ENCODE measurements around the gene TLE1.
"Not testable (repeated sequence)": the region's sequence is repeated elsewhere in the genome, so short reads cannot be mapped to it uniquely, and the experiment has no call there.

Gene TLE1

DNA sequence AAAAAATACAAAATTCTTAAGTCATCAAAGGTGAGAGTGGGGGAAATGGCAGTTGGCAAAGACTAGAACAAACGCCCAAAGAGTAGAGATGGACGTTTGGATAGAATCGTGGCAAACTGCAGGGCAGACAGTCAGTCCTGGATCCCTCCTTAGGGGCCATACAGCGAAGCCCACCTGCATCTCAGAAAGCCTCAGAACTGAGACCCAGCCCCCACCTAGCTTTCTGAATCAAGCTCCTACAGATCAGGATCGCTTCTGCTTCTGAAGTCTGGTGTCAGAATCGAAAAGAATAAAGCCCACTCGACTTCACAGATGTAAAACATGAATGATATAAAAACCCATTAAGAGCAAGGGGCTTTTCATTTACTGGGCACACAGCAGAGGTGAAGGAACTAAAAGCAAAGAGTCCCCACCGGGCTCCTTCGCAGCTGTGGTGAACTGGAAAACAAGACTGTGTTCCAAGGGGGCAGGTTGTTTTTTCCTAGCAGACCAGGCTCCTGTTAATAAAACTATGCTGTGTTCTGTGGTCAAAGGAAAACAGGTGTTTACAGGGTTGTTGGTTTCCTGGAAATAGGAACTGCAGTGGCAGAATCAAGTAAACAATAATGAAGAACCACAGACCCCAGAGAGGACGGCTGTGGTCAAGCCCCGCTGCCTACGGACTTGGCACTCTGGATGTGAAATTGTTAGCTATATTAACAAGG, 91.8 kb downstream of the TLE1 start:
- no peak for DNase-seq

- no peak for DNase-seq
Observed at GRCh38 chr9:81596679-81597418, 92.5 kb downstream of the TLE1 start.

- DNase-seq = no peak
Observed at GRCh38 chr9:81595887-81596543, 93.3 kb downstream of the TLE1 start.

GRCh38 chr9:81595293-81595692, 94.1 kb downstream of the TLE1 start:
- not testable (repeated sequence) for DNase-seq

DNA sequence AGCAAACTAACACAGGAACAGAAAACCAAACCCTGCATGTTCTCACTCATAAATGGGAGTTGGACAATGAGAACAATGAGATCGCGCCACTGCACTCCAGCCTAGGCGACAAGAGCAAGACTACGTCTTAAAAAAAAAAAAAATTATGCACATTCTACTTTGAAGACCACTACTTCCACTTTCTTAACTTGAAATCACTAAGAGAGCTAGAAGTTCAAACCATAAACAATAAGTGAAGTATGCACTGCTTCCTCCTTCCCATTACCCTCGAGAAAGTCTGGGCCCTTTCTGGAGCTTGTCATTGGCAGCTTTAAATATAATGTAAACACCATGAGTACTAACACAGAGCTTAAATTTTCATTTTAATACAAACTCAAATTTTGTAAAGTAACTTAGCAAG, 94.9 kb downstream of the TLE1 start:
- DNase-seq = no peak

DNA sequence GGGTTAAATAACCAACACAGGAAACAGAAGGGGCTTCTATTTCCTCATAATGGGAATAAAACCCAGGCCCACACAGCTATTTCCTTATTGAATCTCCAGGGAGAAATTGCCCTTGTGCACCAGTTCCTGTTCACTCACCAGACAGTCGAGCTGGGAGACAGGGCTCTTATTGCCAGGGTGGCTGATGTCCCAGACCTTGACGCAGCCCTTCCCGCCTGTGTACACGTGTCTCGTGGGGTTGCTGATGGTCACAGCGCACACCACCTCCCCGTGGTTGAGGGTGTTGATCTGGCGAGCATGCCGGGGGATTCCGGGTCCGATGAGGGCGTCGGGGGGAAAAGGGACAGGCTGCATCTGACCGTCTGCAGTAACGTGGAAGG, 96.5 kb downstream of the TLE1 start:
- DNase-seq = no peak

DNA sequence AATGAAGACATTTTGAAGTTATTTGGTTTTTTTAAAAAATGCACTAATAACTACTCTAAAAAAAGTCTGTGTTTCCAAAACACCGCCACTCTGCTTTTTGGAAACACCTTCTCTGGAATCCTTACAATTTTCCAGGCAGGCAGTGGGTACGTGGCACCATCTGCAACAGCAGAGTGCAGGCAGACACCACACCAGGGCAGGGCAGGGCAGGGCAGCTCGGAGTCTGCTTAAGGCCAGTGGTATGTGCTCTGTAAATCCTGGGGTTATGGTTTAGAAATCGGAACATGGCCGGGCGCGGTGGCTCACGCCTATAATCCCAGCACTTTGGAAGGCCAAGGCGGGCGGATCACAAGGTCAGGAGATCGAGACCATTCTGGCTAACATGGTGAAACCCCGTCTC, 97.6 kb downstream of the TLE1 start:
- DNase-seq = no peak

GRCh38 chr9:81590688-81591087, 98.7 kb downstream of the TLE1 start:
- no peak for DNase-seq

DNA sequence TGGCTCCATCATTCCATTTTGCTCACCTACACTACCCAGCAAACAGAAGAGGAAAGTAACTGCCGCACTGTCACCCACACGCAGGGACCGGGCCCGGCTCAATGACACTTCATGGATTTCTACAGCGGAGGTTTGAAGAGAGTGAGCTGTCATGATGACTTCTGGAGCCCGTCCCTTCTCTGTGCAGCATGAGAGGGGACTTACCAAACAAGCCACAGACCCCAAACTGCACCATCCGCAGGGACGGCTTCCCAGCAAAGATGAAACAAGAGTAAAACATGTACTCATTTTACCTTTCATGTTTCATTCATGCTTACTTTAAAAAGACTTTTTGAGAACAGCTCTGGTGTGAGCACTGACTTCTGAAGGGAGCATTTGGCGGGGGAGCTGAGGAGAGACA, 99.5 kb downstream of the TLE1 start:
- DNase-seq = no peak

- DNase-seq = no peak
Observed at GRCh38 chr9:81589392-81589791, 100.0 kb downstream of the TLE1 start.

GRCh38 chr9:81588148-81588871, 101.0 kb downstream of the TLE1 start:
- DNase-seq = no peak

DNA sequence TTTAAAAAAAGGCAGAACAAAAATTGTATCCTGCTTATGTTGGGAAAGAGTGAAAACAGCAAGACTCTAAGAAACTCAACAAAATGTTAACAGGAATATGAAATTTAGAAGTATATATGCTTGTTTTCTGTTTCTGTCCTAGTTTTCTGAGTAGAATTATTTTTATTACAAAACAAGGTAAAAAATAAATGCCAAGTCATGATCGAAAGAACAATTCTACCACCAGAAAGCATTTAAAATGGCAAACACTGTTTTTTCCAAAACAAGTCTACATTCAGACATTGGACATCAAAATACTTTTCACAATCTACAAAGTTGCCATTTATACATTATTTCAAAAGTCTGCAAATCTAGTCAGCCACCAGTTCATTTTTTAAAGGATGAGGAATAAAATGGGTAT, 102.6 kb downstream of the TLE1 start:
- no peak for DNase-seq

DNA sequence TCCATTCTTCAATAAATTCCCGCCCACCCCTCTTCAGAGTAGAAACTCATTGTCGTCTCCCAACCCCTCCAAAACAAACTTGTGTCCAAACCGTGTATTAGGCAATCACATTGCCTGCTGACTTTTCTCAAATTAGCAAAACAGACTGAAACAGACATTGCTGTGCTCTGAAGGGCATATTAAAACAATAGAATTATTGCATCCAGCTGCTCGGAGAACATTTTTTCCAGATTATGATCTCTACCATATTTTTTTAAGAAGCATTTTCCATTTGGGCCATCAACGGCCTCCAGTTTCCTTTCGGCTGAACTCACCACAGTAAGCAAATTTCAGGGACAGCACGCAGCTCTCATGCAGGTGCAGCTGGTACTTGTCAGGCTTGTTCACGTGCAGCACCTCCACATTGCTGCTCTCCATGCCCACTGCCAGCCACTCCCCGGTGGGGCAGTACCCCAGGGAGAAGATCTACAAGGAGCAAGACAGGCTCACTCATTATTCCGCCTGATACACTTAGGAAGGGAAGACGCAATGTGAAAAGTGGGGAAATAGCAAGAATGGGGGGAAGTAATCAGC, 104.1 kb downstream of the TLE1 start:
- no peak for DNase-seq

GRCh38 chr9:81584099-81584498, 105.2 kb downstream of the TLE1 start:
- no peak for DNase-seq

- no peak for DNase-seq
Observed at GRCh38 chr9:81581986-81582385, 107.4 kb downstream of the TLE1 start.

DNA sequence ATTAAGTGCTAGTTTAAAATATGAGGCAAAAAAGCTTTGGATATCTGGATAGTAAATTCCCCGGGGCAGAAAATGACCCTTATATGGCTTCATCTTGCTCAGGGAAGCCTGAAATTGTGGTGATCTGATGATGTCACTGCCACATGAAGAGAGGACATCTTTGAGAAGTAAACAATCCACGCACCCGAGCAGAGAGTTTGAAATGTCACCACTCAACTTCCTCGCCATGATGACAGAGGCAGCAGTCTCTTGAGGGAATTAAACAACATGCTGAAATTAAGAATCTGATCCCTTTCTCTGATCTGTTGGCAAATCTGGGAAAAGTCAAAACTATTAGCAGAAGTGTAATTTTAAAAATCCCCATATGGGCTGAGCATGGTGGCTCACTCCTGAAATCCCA, 110.0 kb downstream of the TLE1 start:
- DNase-seq = no peak

- no peak for DNase-seq
Observed at GRCh38 chr9:81578606-81579005, 110.7 kb downstream of the TLE1 start.

GRCh38 chr9:81575956-81576355, 113.4 kb downstream of the TLE1 start:
- DNase-seq = no peak

- no peak for DNase-seq
Observed at GRCh38 chr9:81574405-81574804, 114.9 kb downstream of the TLE1 start.

- no peak for DNase-seq
Observed at GRCh38 chr9:81573415-81574321, 115.7 kb downstream of the TLE1 start.

GRCh38 chr9:81570083-81570482, 119.3 kb downstream of the TLE1 start:
- no peak for DNase-seq

DNA sequence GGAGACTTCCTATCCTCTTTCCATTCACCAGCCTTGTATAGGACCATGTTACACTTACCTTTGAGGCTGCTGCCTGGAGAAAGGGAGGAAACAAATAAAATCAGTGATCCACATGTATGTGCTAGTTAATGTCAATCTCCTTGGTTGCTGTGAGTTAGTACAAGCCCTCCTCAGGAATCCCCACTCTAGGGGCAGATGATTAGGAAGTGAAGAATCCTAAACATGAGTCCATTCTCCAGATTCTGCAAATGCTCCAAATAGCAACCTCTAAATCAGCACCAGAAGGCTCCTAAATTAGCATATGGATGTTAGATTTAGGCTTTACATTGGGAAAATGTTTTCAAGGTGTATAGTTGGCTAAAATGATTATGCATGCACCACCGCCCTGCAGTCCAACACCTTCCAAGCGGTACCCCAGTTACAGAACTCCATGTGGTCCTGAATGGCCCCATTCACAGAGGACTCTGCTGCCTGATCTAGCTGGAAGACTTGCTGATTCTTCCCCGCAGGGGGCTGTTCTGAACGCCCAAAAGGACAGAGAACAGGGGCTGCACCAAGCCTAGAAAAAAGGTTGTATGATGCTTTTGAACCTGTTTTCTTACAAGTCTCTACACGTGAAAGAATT, 123.2 kb downstream of the TLE1 start:
- DNase-seq = no peak
